22Rv1 (cell line): ENCODE measurements around the gene PCDHA8.
A peak's percentile ranks its signal among the peaks of the same experiment; 100 is the strongest.
"Not testable (repeated sequence)": the region's sequence is repeated elsewhere in the genome, so short reads cannot be mapped to it uniquely, and the experiment has no call there.

Source experiments
- H3K27ac ChIP-seq: fragments of 450-650 bp; 2 replicates; pipeline ENCODE4 v1.5.1; 2017
- ZFX ChIP-seq: fragments of 450-650 bp; IDR thresholded peaks from 2 replicates; pipeline ENCODE4 v1.6.1; 2017; ENCODE audit warnings: antibody characterized with exemption, borderline replicate concordance
- TF ChIP-seq, protein P1 (sequence below): fragments of 450-650 bp; IDR thresholded peaks from 2 replicates; pipeline ENCODE4 v1.5.1; 2017; ENCODE audit warnings: mild to moderate bottlenecking

Gene PCDHA8

DNA sequence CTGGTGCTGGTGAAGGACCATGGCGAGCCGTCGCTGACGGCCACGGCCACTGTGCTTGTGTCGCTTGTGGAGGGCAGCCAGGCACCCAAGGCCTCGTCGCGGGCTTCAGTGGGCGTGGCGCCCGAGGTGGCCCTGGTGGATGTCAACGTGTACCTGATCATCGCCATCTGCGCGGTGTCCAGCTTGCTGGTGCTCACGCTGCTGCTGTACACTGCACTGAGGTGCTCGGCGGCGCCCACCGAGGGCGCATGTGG, 16.9 kb downstream of the PCDHA8 start:
- no peak overlapping the region for H3K27ac ChIP-seq

GRCh38 chr5:140862441-140863295, 21.7 kb downstream of the PCDHA8 start:
- no peak overlapping the region for H3K27ac ChIP-seq
- TF ChIP-seq ZFX: no peak
- TF ChIP-seq, protein P1, sequence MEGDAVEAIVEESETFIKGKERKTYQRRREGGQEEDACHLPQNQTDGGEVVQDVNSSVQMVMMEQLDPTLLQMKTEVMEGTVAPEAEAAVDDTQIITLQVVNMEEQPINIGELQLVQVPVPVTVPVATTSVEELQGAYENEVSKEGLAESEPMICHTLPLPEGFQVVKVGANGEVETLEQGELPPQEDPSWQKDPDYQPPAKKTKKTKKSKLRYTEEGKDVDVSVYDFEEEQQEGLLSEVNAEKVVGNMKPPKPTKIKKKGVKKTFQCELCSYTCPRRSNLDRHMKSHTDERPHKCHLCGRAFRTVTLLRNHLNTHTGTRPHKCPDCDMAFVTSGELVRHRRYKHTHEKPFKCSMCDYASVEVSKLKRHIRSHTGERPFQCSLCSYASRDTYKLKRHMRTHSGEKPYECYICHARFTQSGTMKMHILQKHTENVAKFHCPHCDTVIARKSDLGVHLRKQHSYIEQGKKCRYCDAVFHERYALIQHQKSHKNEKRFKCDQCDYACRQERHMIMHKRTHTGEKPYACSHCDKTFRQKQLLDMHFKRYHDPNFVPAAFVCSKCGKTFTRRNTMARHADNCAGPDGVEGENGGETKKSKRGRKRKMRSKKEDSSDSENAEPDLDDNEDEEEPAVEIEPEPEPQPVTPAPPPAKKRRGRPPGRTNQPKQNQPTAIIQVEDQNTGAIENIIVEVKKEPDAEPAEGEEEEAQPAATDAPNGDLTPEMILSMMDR: no peak

More for the DNA sequence above, 16.9 kb downstream of the PCDHA8 start:
- TF ChIP-seq, protein P1: no peak
- no peak for TF ChIP-seq ZFX

GRCh38 chr5:140868721-140869554, 28.0 kb downstream of the PCDHA8 start, which contains the start of gene PCDHA11:
Gene PCDHA11, plus strand, starts transcription at chr5:140868957. Its CDS starts 147 bp downstream, at chr5:140869104.
- TF ChIP-seq, protein P1: no peak
- TF ChIP-seq ZFX: no peak

DNA sequence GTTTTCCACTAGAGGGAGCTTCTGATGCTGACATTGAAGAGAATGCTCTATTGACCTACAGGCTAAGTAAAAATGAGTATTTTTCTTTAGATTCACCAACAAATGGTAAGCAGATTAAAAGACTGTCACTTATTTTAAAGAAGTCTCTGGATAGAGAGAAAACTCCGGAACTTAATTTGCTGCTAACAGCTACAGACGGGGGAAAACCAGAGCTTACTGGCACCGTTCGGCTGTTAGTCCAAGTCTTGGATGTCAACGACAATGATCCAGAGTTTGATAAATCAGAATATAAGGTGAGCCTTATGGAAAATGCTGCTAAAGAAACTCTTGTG, 28.5 kb downstream of the PCDHA8 start:
- TF ChIP-seq ZFX: no peak
- TF ChIP-seq, protein P1: no peak
- H3K27ac ChIP-seq: no peak overlapping the region

More at GRCh38 chr5:140868721-140869554, 28.0 kb downstream of the PCDHA8 start, which contains the start of gene PCDHA11:
- H3K27ac ChIP-seq: no peak within 1 kb of the TSS

GRCh38 chr5:140870221-140871201, 29.5 kb downstream of the PCDHA8 start:
- TF ChIP-seq, protein P1: no peak
- TF ChIP-seq ZFX: no peak
- H3K27ac ChIP-seq: no peak overlapping the region

DNA sequence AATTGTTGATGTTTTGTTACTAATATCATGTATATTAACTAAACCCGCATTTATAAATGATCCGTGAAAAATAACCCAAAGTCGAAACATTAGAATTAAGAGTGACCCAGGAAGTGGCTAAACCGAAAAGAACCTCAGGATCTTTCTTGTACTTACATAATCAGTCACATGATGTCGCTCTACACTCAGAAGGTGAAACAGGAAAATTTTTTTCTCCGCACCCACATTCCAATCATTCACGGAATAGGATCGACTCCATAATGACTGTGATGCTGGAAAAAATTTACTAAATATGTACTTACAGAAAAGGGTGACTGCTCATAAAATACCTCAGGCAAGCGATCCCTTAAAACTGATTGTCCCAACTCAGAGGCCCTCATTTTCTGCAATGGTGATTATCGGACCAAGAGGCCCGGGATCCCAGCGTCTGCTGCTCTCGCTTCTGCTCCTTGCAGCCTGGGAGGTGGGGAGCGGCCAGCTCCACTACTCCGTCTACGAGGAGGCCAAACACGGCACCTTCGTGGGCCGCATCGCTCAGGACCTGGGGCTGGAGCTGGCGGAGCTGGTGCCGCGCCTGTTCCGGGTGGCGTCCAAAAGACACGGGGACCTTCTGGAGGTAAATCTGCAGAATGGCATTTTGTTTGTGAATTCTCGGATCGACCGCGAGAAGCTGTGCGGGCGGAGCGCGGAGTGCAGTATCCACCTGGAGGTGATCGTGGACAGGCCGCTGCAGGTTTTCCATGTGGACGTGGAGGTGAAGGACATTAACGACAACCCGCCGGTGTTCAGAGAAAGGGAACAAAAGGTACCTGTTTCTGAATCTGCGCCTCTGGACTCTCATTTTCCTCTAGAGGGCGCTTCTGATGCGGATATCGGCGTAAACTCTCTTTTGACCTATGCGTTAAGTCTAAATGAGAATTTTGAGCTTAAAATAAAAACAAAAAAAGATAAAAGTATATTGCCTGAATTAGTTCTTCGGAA, 34.4 kb downstream of the PCDHA8 start, which contains the start of gene PCDHA12:
PCDHA12 (plus strand) TSS at position 224 of the 981 bp plus-strand sequence; CDS start at position 389, 165 bp downstream.
- H3K27ac ChIP-seq: no peak within 1 kb of the TSS
- no peak for TF ChIP-seq ZFX
- TF ChIP-seq, protein P1: peak; percentile 37

DNA sequence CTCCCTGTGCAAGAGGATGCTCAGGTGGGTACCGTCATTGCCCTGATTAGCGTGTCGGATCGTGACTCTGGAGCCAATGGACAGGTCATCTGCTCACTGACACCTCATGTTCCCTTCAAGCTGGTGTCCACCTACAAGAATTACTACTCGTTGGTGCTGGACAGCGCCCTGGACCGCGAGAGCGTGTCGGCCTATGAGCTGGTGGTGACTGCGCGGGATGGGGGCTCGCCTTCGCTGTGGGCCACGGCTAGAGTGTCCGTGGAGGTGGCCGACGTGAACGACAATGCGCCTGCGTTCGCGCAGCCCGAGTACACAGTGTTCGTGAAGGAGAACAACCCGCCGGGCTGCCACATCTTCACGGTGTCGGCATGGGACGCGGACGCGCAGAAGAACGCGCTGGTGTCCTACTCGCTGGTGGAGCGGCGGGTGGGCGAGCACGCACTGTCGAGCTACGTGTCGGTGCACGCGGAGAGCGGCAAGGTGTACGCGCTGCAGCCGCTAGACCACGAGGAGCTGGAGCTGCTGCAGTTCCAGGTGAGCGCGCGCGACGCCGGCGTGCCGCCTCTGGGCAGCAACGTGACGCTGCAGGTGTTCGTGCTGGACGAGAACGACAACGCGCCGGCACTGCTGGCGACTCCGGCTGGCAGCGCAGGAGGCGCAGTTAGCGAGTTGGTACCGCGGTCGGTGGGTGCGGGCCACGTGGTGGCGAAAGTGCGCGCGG, 35.7 kb downstream of the PCDHA8 start:
- H3K27ac ChIP-seq: not testable (repeated sequence)
